Measurements from ENCODE around the gene ERO1B. TPM values are rescaled to one million over a fixed set of nuclear protein-coding genes. Genes with fewer than 3 reads are reported as not detected.
"Not testable (repeated sequence)": the region's sequence is repeated elsewhere in the genome, so short reads cannot be mapped to it uniquely, and the experiment has no call there.

The ERO1B gene
- total and polyA plus RNA-seq, 12 donors, result 4.0 to 7.0 (median 5.6) TPM

- WGBS, 2 donors, result 91 to 96% methylated on average over 1 of the region's 1 CpG
- ATAC-seq, result no peak
- intact Hi-C loops (cut with DNase I), result no loop called here
- DNase-seq, result no peak
- H3K4me1 ChIP-seq, result peaks cover 0 to 31% (median 6%) of the 10 kb centered on the region in 9 donors
- H3K9me3 ChIP-seq, result peaks cover 0 to 46% (median 21%) of the 10 kb centered on the region in 11 donors
- H3K27me3 ChIP-seq, result no peaks in the 10 kb centered on the region
- peaks cover 0 to 75% (median 0%) of the 10 kb centered on the region in 9 donors for H3K36me3 ChIP-seq
- TF ChIP-seq CTCF (IDR thresholded peaks at IDR 0.05), result no peak
- no peak overlapping the region for H3K4me3 ChIP-seq
- H3K27ac ChIP-seq, result no peak overlapping the region
Measured at GRCh38 chr1:236204039-236204438, 77.7 kb downstream of the ERO1B start.

GRCh38 chr1:236201786-236202185 is 80.0 kb downstream of the ERO1B start:
- intact Hi-C loops (cut with DNase I), result no loop called here
- WGBS, 2 donors, result 93 to 100% methylated on average over 1 of the region's 1 CpG
- no peak for TF ChIP-seq CTCF (IDR thresholded peaks at IDR 0.05)
- Histone ChIP-seq H3K27ac (no peak overlapping the region), H3K27me3 (no peaks in the 10 kb centered on the region), H3K4me3 (no peak overlapping the region), H3K9me3 (peaks cover 0 to 66% (median 23%) of the 10 kb centered on the region in 11 donors), H3K36me3 (peaks cover 0 to 79% (median 0%) of the 10 kb centered on the region in 9 donors), H3K4me1 (peaks cover 0 to 23% (median 5%) of the 10 kb centered on the region in 9 donors)
- ATAC-seq (no peak), DNase-seq (no peak)

- TF ChIP-seq CTCF (IDR thresholded peaks at IDR 0.05), result no peak
- H3K4me1 ChIP-seq, result peaks cover 0 to 15% (median 0%) of the 10 kb centered on the region in 9 donors
- H3K27me3 ChIP-seq, result no peaks in the 10 kb centered on the region
- ATAC-seq (no peak), DNase-seq (no peak)
- H3K36me3 ChIP-seq, result peaks cover 0 to 79% (median 0%) of the 10 kb centered on the region in 9 donors
- intact Hi-C loops (cut with DNase I), result no loop called here
- H3K27ac ChIP-seq, result no peak overlapping the region
- H3K9me3 ChIP-seq, result peaks cover 0 to 73% (median 26%) of the 10 kb centered on the region in 11 donors
- no peak overlapping the region for H3K4me3 ChIP-seq
Measured at GRCh38 chr1:236200925-236201324, 80.8 kb downstream of the ERO1B start.

GRCh38 chr1:236193184-236193583 is 88.6 kb downstream of the ERO1B start:
- no peaks in the 10 kb centered on the region for H3K4me1 ChIP-seq
- ATAC-seq (no peak), DNase-seq (no peak)
- H3K36me3 ChIP-seq, result peaks cover 0 to 58% (median 5%) of the 10 kb centered on the region in 9 donors
- intact Hi-C loops (cut with DNase I), result no loop called here
- 86 to 87% methylated on average over 2 of the region's 2 CpGs for WGBS, 2 donors
- H3K9me3 ChIP-seq, result peaks cover 0 to 28% (median 4%) of the 10 kb centered on the region in 11 donors
- no peak overlapping the region for H3K4me3 ChIP-seq
- TF ChIP-seq CTCF (IDR thresholded peaks at IDR 0.05), result no peak
- no peaks in the 10 kb centered on the region for H3K27me3 ChIP-seq
- H3K27ac ChIP-seq, result no peak overlapping the region

GRCh38 chr1:236188084-236188483 is 93.7 kb downstream of the ERO1B start:
- DNase-seq, H3K27me3 ChIP-seq, ATAC-seq, H3K27ac ChIP-seq, H3K4me3 ChIP-seq, H3K4me1 ChIP-seq: not testable (repeated sequence)
- peaks cover 0 to 12% (median 0%) of the 10 kb centered on the region in 11 donors for H3K9me3 ChIP-seq
- WGBS, 2 donors, result 93 to 94% methylated on average over 1 of the region's 1 CpG
- intact Hi-C loops (cut with DNase I), result loop anchor here in 1 of 10 donors (10.0 kb wide), 1 partner anchor 57 kb away; no protein-coding TSS in a partner anchor
- peaks cover 0 to 56% (median 5%) of the 10 kb centered on the region in 9 donors for H3K36me3 ChIP-seq

GRCh38 chr1:236186471-236186870 is 95.3 kb downstream of the ERO1B start:
- not testable (repeated sequence) for H3K4me1 ChIP-seq, H3K27me3 ChIP-seq, H3K4me3 ChIP-seq, DNase-seq, H3K27ac ChIP-seq, ATAC-seq
- Histone ChIP-seq H3K36me3 (peaks cover 0 to 57% (median 10%) of the 10 kb centered on the region in 9 donors), H3K9me3 (peaks cover 0 to 12% (median 0%) of the 10 kb centered on the region in 11 donors)
- intact Hi-C loops (cut with DNase I), result loop anchor here in 1 of 10 donors (10.0 kb wide), 1 partner anchor 58 kb away; no protein-coding TSS in a partner anchor
- WGBS, 2 donors, result 98 to 100% methylated on average over 2 of the region's 2 CpGs

Measured in heart right ventricle (tissue), 16 donors.